Measurements from ENCODE around the gene NELL2.

DNA sequence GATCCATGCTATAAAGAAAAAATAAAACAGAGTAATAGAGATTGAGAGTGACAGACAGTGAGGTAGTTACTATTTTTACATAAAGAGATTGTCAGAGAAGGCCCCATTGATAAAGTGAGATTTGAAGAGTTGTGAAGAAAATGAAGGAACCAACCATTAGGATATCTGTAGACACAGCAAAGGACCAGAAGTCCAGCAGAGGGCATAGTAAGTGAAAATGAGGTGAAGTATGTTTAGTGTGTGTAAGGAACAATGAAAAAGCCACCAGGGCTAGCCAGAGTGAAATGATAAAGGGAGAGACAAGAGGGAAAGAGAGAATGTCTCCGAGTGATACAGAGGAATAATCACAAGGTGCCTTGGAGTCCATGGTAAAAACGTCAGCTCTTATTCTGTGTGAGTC is 411.0 kb downstream of the NELL2 start:
- TF ChIP-seq, protein P1, sequence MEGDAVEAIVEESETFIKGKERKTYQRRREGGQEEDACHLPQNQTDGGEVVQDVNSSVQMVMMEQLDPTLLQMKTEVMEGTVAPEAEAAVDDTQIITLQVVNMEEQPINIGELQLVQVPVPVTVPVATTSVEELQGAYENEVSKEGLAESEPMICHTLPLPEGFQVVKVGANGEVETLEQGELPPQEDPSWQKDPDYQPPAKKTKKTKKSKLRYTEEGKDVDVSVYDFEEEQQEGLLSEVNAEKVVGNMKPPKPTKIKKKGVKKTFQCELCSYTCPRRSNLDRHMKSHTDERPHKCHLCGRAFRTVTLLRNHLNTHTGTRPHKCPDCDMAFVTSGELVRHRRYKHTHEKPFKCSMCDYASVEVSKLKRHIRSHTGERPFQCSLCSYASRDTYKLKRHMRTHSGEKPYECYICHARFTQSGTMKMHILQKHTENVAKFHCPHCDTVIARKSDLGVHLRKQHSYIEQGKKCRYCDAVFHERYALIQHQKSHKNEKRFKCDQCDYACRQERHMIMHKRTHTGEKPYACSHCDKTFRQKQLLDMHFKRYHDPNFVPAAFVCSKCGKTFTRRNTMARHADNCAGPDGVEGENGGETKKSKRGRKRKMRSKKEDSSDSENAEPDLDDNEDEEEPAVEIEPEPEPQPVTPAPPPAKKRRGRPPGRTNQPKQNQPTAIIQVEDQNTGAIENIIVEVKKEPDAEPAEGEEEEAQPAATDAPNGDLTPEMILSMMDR (IDR thresholded peaks at IDR 0.05) = no peak
- no peak for TF ChIP-seq POLR2A (IDR thresholded peaks at IDR 0.05; ENCODE audit: low read depth)

Measured in esophagus muscularis mucosa (tissue), 3 donors.